Measurements from ENCODE around the gene L1TD1.
A peak's percentile ranks its signal among the peaks of the same experiment; 100 is the strongest.
"Not testable (repeated sequence)": the region's sequence is repeated elsewhere in the genome, so short reads cannot be mapped to it uniquely, and the experiment has no call there.

L1TD1 gene, protein sequence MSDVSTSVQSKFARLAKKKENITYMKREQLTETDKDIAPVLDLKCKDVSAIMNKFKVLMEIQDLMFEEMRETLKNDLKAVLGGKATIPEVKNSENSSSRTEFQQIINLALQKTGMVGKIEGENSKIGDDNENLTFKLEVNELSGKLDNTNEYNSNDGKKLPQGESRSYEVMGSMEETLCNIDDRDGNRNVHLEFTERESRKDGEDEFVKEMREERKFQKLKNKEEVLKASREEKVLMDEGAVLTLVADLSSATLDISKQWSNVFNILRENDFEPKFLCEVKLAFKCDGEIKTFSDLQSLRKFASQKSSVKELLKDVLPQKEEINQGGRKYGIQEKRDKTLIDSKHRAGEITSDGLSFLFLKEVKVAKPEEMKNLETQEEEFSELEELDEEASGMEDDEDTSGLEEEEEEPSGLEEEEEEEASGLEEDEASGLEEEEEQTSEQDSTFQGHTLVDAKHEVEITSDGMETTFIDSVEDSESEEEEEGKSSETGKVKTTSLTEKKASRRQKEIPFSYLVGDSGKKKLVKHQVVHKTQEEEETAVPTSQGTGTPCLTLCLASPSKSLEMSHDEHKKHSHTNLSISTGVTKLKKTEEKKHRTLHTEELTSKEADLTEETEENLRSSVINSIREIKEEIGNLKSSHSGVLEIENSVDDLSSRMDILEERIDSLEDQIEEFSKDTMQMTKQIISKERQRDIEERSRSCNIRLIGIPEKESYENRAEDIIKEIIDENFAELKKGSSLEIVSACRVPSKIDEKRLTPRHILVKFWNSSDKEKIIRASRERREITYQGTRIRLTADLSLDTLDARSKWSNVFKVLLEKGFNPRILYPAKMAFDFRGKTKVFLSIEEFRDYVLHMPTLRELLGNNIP

DNA sequence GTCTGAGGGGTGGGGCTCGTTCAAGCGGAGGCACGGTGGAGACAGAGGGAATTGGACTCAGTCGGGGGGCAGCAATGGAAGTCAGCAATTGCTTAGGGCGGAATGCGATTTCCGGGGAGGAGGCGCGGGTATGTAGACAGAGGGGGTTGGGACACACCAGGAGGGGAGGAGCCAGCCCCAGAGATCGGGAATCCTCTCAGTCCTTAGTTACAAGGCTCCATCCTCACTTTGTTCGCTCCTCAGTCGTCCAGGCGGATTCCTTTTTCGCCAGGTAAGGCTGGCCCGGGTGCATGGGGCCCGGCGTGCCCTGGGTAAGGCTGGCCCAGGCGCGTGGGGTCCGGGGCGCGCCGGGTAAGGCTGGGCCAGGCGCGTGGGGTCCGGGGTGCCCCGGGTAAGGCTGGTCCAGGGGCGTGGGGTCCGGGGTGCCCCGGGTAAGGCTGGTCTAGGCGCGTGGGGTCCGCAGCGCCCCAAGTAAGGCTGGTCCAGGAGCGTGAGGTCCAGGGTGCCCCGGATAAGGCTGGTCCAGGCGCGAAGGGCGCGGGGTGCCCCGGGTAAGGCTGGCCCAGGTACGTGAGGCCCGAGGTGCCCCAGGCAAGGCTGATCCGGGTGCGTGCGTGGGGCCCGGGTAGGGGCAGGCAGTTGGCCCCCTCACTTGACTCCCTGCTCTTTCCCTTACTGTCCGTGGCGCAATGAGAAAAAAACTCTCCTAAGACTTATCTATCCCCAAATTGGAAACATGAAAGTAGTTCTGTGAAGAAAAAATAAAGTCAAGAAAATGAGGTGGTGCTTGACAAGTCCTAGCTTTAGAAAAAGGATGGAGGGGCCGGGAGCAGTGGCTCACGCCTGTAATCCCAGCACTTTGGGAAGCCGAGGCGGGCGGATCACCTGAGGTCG is at the start of gene L1TD1:
L1TD1 (plus strand) TSS at position 199 of the 894 bp plus-strand sequence. CDS start 11,780 bp downstream, outside the sequence.
- DNase-seq: no peak

DNA sequence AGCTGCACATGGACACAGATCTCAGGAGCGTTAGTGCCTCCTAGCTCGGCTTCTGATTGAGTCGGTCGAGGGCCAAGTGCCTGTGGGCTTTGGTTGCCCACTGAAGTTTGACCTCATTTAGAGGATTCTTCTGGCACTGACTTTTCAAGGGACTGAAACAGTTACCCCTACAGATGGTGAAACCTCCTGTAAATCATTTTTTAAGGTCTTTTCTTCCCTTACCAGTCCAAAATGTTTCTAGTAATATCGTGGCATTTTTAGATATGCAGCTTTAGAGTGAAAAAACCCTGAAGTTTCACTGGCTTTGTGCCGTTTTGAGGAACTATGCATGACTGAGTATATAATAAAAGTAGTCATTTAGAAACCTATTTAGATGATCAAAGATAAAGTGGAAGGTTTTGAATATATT is 34.7 kb upstream of the L1TD1 start:
- DNase-seq: no peak

DNA sequence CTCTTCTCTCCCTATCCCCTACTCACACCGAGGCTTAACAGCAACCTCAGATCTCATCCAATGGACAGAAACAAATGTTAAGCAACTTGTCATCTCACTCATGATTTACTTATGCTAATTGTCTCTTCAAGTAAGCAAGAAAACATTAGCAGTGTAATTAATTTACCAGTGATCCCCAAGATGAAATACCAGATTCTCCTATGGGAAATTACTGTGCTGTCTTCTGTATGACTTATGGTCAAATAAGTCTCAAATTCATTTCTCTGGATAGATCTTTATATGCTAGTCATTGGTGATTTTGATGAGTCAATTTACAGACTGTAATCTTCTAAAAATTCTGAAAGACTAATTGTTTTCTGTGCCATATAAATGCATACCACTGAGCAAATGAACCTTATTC is 32.9 kb upstream of the L1TD1 start:
- no peak for DNase-seq

DNA sequence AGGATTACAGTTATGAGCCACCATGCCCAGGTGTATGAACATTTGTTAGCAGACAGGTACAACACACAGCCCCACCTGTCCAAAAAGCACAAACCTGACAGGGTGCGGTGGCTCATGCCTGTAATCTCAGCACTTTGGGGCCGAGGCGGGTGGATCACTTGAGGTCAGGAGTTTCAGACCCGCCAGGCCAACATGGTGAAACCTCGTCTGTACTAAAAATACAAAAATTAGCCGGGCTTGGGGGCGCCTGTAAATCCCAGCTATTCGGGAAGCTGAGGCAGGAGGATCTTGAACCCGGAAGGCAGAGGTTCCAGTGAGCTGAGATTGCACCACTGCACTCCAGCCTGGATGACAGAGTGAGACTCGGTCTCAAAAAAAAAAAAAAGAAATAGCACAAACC is 24.3 kb upstream of the L1TD1 start:
- DNase-seq: not testable (repeated sequence)

DNA sequence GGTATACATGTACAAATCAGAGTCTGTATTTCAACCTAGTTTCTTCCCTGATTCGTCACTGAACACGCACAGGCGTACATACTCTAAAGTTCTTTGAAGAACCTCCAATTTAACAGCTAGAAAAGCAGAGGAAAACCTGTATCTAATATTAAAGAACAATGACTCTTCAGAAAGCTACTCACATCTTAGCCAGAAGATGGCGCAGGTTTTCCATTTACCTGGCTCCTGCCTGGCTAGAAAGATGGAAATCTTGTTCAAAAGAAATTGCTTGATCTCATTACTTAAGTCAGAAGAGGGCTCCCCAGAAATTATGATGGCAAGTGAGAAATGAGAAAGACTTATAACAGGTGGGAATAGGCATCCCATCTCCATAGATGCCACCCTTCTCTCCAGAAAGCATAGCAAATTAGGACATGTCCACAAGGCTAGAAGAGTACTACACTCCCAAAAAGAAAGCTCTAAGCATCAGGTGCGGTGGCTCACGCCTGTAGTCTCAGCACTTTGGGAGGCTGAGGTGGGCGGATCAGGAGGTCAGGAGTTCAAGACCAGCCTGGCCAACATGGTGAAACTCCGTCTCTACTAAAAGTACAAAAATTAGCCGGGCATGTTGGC is 19.0 kb upstream of the L1TD1 start:
- peak; percentile 23 for DNase-seq

DNA sequence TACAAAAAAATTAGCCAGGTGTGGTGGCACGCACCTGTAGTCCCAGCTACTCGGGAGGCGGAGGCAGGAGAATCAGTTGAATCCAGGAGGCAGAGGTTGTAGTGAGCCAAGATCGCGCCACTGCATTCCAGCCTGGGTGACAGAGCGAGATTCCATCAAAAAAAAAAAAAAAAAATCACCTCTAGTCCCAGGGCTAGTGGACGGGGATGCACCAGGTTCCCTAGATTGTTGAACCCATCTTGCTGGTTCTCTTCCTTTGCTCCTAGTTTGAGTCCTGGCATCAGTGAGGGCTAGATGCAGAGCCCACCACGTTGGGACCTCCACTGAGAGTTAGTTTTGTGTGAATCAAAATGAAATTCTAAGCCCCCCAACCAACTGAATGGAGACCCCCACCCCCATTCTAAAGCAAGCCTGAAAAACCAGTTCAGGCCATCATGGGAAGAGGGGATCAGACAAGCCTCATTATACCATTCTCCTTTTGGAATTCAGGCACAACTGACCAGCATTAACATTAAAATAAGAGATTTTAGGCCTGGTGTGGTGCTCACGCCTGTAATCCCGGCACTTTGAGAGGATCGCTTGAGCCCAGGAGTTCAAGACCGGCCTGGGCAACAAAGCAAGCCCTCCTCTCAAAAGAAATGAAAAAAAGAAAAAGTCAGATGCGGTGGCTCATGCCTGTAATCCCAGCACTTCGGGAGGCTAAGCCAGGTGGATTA is 17.9 kb upstream of the L1TD1 start:
- DNase-seq: no peak

DNA sequence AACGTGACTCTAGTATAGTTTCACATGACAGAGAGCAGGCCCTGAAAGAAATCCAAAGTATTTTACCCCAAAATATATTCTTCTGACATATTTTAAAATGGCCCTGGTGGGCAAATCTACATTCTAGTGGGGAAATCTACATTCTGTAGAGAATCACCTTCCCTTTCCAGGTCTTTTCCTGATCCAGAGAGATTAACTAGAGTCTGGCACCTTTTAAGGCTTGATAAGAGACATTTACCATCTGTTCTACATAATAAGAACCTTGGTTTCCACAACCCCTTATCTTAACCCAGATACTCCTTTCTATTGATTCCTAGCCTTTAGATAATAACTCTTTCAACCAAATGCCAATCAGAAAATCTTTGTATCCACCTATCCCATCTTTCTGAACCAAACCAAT is 17.0 kb upstream of the L1TD1 start:
- DNase-seq: no peak

DNA sequence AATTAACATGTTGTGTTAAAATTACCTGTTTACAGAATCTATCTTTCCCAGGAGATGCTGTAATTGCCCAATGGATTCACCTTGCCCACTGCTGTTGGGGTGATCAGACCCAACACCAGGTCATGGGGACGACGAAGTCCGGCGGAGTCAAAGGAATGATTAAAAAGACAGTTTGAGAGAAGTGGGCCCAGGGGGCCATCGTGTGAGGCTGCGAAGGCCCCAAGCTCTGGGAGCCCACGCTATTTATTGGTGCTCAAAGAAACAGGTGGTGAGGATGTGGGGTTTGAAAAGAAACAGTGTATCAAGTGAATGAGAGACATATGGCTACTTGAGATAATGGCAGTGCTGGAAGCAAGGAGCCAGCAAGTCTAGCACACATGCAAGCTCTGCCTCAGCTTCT is 16.3 kb upstream of the L1TD1 start:
- DNase-seq: no peak

DNA sequence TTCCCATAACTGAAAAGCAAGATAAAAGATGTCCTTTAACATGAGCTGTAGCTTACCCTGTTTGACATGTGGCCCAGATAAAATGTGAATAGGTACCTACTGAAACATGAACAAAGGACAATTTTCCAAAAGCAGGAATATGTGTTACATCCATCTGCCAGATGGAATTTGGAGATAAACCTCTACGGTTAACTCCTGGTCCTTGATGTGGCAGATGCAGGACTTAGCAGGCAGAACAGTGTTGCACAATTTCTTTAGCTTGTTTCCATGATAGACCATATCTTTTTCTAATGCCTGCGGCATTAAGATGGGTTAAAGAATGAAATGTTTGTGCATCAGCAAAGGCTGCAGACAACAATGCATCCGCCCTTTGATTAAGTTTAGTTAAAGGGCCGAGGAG is 14.6 kb upstream of the L1TD1 start:
- not testable (repeated sequence) for DNase-seq

DNA sequence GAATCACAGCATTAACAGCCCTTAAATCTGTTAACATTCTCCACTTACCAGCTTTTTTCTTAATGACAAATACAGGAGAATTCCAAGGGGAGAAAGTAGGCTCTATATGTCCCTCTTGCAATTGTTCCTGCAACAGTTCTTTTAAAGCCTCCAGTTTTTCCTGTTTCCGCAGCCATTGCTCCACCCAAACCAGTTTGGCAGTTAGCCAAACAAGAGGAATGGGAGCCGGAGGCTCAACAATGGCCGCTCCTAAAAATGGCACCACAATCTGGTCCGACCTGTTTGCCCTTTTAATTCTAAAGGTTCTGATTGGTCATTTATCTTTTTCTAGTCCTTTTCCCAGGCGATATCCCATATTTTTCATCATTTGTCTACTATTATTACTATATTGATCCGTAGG is 14.0 kb upstream of the L1TD1 start:
- DNase-seq: no peak

DNA sequence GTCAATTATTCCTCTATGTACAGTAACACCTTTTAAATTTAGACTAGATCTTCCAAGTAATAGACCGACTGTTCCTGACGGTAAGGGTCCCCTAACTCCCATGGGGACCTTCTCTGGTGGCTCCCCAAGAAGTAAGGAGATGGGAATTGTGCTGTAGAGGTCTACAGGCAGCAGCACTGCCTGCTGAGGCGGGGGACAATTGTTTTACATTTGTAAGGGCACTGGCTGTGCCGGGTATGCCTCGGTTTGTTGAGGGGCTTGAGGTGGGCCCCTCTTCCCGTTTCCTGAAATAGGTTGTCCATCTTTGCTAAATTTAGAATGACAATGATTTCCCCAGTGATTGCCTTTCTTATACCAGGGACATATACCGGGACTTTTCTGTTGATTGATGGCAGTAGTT is 13.1 kb upstream of the L1TD1 start:
- no peak for DNase-seq

DNA sequence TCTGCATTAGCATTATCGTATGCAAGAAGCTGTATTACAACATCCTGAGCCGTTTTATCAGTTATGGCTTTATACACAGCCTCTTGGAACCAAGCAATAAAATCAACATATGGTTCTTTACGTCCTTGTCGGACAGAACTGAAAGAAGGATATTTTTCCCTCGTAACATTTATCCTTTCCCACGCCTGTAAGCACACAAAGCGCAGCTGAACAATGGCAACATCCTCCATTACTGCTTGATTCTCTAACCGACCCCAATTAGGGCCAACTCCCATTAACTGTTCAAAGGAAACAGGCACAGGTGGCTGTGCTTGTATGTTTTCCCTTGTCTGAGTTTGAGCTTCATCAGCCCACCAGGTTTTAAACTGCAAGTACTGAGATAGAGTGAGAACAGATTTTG is 12.5 kb upstream of the L1TD1 start:
- not testable (repeated sequence) for DNase-seq

DNA sequence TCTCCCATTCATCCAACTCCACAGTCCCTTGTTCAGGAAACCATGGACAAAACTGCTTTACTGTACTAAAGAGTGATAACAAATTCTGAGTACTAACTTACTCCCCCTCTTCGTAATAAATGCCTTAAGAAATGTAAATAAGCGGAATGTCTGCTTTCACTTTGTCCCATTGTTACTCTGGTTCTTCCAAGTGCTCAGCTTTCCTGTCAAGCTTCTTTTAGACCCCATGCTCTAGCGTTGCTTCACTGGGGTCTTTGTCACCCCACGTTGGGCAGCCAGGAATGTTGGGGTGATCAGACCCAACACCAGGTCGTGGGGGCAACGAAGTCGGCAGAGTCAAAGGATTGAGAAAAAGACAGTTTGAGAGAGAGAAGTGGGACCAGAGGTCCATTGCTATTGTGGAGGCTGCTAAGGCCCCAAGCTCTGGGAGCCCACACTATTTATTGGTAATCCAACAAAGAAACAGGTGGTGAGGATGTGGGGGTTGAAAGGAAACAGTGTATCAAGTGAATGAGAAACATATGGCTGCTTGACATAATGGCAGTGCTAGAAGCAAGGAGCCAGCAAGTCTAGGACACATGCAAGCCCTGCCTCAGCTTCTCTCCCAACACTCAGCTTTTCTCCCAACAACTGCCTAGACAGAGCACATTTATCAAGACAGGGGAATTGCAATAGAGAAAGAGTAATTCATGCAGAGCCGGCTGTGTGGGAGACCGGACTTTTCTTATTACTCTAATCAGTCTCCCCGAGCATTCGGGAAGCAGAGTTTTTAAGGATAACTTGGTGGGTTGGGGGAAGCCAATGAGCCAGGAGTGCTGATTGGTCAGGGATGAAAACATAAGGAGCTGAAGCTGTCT is 11.3 kb upstream of the L1TD1 start:
- not testable (repeated sequence) for DNase-seq

DNA sequence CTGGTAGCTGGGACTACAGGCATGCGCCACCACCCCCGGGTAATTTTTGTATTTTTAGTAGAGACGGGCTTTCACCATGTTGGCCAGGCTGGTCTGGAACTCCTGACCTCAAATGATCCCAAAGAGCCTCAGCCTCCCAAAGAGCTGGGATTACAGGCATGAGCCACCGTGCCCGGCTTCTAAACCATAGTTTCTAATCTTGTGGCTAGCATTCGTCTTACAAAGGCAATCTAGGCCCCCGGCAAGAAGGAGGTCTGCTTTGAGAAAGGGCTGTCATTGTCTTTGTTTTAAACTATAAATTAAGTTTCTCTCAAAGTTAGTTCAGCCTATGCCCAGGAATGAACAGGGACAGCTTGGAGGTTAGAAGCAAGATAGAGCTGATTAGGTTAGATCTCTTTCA is 10.3 kb upstream of the L1TD1 start:
- no peak for DNase-seq

DNA sequence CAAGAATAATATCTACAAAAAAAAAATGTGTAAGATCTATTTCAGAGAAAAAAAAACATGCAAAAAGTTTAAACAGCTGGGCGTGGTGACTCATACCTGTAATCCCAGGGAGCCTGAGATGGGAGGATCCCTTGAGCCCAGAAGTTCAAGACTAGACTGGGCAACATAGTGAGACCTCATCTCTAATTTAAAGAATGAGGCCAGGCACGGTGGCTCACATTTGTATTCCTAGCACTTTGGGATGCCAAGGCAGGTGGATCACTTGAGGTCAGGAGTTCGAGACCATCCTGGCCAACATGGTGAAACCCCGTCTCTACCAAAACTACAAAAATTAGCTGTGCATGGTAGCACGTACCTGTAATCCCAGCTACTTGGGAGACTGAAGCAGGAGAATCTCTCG is 9.4 kb upstream of the L1TD1 start:
- DNase-seq: not testable (repeated sequence)

DNA sequence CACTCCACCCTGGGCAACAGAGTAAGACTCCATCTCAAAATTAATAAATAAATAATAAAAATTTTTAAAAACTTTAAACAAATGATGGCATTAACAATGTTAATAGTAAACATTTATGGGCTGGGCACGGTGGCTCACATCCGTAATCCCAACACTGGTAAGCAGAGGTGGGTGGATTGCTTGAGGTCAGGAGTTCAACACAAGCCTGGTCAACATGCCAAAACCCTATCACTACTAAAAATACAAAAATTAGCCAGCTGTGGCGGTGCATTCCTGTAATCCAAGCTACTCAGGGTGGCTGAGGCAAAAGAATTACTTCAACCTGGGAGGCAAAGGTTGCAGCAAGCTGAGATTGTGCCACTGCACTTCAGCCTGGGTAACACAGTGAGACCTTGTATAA is 9.0 kb upstream of the L1TD1 start:
- no peak for DNase-seq

DNA sequence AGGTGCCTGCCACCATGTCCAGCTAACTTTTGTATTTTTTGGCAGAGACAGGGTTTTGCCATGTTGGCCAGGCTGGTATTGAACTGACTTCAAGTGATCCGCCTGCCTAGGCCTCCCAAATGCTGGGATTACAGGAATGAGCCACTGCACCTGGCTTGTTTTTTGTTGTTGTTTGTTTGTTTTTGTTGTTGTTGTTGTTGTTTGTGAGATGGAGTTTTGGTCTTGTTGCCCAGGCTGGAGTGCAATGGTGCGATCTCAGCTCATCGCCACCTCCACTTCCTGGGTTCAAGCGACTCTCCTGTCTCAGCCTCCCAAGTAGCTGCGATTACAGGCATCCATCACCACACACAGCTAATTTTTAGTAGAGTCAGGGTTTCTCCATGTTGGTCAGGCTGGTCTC is 7.1 kb upstream of the L1TD1 start:
- DNase-seq: no peak

DNA sequence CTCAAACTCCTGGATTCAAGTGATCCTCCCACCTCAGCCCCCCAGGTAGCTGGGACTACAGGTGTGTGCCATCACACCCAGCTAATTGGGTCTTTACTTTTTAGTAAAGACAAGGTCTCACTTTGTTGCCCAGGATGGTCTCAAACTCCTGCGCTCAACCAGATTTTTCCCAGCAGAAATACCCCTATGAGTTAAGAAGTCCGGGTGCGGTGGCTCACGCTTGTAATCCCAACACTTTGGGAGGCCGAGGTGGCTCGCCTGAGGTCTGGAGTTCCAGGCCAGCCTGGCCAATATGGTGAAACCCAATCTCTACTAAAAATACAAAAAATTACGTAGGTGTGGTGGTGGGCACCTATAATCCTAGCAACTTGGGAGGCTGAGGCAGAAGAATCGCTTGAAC is 6.5 kb upstream of the L1TD1 start:
- DNase-seq: no peak

DNA sequence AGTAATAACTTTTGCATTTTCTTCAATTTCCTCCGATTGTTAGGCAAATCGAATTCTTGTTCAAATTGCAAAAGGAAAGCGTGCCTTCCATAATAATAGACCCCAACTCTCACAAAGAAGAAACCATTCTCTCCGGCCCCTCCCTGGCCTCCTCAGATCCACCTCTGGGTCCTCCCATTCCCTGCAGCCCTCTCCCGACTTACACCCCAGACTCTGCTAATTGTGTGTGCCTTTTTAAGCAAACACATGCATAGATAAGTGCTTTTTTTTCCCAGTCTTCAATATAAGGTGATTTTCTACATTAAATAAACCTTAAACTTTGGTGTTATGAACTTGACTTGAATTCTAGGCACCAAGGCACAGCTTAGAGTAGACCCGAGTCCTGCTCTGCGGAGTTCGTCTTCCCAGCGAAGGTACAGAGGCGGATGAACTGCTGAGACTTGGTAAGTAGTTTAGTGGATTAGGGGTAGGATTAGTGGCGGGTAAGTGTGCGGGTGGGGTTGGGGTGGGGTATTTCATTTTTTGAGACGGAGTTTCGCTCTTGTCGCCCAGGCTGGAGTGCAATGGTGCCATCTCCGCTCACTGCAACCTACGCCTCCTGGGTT is 1.5 kb downstream of the L1TD1 start:
- no peak for DNase-seq

DNA sequence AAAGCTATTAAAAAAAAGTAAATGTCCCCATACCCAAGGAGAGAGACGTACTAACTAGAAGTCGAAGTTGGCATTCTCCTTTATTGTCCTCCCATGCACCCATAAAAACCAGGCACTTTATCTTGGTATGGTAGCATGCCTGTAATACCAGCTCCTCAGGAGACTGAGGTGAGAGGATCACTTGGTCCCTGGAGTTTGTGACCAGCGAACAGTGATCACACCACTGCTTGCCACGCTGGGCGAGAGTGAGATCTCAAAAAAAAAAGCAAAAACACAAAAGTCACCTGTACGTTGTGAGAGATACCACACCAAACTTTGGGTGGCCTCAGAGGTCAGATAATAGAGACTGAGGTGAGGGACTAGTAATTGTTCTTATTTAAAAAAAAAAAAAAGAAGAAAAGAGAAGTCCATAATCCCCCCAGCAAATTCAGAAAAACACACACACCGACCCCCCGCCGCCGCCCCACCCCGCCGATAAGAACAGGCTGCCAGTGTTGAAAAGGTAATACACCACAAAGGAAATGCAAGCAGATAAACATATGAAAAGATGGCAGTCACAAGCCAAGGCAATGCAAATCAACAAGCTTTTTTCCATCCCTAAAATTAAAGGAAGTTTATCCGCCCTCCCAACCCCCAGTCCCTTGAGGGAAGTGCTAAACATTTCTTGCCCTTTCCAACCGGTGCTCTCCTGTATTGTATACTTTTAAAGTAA is 3.6 kb downstream of the L1TD1 start:
- DNase-seq: no peak
